ENCODE results near the gene TMEM270. TPM values are rescaled to one million over a fixed set of nuclear protein-coding genes. Genes with fewer than 3 reads are reported as not detected.

TMEM270 gene
- total RNA-seq, 1 experiment from 2014 or later = 0.72 TPM

GRCh38 chr7:73851410-73852338, 9.3 kb upstream of the TMEM270 start:
- intact Hi-C loops (cut with micrococcal nuclease; ENCODE audit: unreplicated experiment) (no loop called here), in situ Hi-C loops (cut with HindIII; ENCODE audit: low pct_unique_long_range_greater_than_20kb, low sequenced_read_pairs) (no loop called here)
- H3K27me3 ChIP-seq (ENCODE audit: control insufficient read depth, insufficient read depth, low read length) = no peaks in the 10 kb centered on the region
- peak; percentile 100 for DNase-seq (ENCODE audit: low read depth, low spot score)
- no peaks in the 10 kb centered on the region for H3K9me3 ChIP-seq (ENCODE audit: control insufficient read depth, insufficient read depth, low read depth, low read length)
- peak; percentile 87 for ATAC-seq
- H3K4me3 ChIP-seq (ENCODE audit: low read depth in 2 of 2, low read length in 2 of 2) = 0 out of 4 replicates have a peak overlapping the region, but pooled peaks of 1 of the 2 experiments have one; percentile 3
- BruUV-seq (replicated peaks) = no TSS peak
- peaks cover 37% of the 10 kb centered on the region for H3K4me1 ChIP-seq (ENCODE audit: control insufficient read depth, insufficient read depth, low read length)
- no peaks in the 10 kb centered on the region for H3K36me3 ChIP-seq (ENCODE audit: control insufficient read depth, insufficient read depth, low read length)
- peak overlapping the region; percentile 79 for H3K27ac ChIP-seq (ENCODE audit: low read length)
- TF ChIP-seq SIN3A (IDR thresholded peaks at IDR 0.05; ENCODE audit: borderline replicate concordance, insufficient read depth, low read depth, low read length) (no peak), POLR2AphosphoS5 (IDR thresholded peaks at IDR 0.05; ENCODE audit: low read depth, low read length) (peak; percentile 66; the same call in 1 of the 2 replicates), TCF7L2 (IDR thresholded peaks at IDR 0.05; ENCODE audit: low read depth, low read length) (0 out of 2 replicates have a peak, but pooled peaks have one; percentile 25)
- CTCF ChIA-PET = no interaction called here
- POLR2A ChIA-PET = interaction anchor here (1.3 kb wide), 1 partner anchor 10 kb away, joined by 6 read pairs; the partner anchor contains the start of gene METTL27

- in situ Hi-C loops (cut with HindIII; ENCODE audit: low pct_unique_long_range_greater_than_20kb, low sequenced_read_pairs) = no loop called here
- no peak for ATAC-seq
- POLR2A ChIA-PET = no interaction called here
These were observed 8.5 kb upstream of the TMEM270 start for GRCh38 chr7:73852500-73852899.

More at GRCh38 chr7:73852500-73852899, 8.5 kb upstream of the TMEM270 start:
- BruUV-seq (replicated peaks) = no TSS peak
- Histone ChIP-seq H3K4me3 (ENCODE audit: low read depth in 2 of 2, low read length in 2 of 2) (no peak overlapping the region), H3K9me3 (ENCODE audit: control insufficient read depth, insufficient read depth, low read depth, low read length) (no peaks in the 10 kb centered on the region), H3K36me3 (ENCODE audit: control insufficient read depth, insufficient read depth, low read length) (no peaks in the 10 kb centered on the region), H3K4me1 (ENCODE audit: control insufficient read depth, insufficient read depth, low read length) (peaks cover 37% of the 10 kb centered on the region), H3K27ac (ENCODE audit: low read length) (peak overlapping the region; percentile 79), H3K27me3 (ENCODE audit: control insufficient read depth, insufficient read depth, low read length) (no peaks in the 10 kb centered on the region)
- CTCF ChIA-PET = no interaction called here
- intact Hi-C loops (cut with micrococcal nuclease; ENCODE audit: unreplicated experiment) = no loop called here
- TF ChIP-seq SIN3A (IDR thresholded peaks at IDR 0.05; ENCODE audit: borderline replicate concordance, insufficient read depth, low read depth, low read length) (no peak), TCF7L2 (IDR thresholded peaks at IDR 0.05; ENCODE audit: low read depth, low read length) (no peak), POLR2AphosphoS5 (IDR thresholded peaks at IDR 0.05; ENCODE audit: low read depth, low read length) (no peak), REST (IDR thresholded peaks at IDR 0.05; ENCODE audit: insufficient read depth in 1 of 2, low read depth in 2 of 2, low read length in 1 of 2) (no peak)
- TF ChIP-seq, protein P1, sequence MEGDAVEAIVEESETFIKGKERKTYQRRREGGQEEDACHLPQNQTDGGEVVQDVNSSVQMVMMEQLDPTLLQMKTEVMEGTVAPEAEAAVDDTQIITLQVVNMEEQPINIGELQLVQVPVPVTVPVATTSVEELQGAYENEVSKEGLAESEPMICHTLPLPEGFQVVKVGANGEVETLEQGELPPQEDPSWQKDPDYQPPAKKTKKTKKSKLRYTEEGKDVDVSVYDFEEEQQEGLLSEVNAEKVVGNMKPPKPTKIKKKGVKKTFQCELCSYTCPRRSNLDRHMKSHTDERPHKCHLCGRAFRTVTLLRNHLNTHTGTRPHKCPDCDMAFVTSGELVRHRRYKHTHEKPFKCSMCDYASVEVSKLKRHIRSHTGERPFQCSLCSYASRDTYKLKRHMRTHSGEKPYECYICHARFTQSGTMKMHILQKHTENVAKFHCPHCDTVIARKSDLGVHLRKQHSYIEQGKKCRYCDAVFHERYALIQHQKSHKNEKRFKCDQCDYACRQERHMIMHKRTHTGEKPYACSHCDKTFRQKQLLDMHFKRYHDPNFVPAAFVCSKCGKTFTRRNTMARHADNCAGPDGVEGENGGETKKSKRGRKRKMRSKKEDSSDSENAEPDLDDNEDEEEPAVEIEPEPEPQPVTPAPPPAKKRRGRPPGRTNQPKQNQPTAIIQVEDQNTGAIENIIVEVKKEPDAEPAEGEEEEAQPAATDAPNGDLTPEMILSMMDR (IDR thresholded peaks at IDR 0.05) = no peak
- no peak for DNase-seq (ENCODE audit: low read depth, low spot score)

All from Panc1 (cell line).